Measurements from ENCODE around the gene ELK1. TPM values are rescaled to one million over a fixed set of nuclear protein-coding genes. Genes with fewer than 3 reads are reported as not detected.
A peak's percentile ranks its signal among the peaks of the same experiment; 100 is the strongest.

ELK1 gene
- polyA plus RNA-seq, 1 donor (not counting 4 experiments of a cell fraction or from before 2014, with no cell fraction given), result 12.9 TPM

DNA sequence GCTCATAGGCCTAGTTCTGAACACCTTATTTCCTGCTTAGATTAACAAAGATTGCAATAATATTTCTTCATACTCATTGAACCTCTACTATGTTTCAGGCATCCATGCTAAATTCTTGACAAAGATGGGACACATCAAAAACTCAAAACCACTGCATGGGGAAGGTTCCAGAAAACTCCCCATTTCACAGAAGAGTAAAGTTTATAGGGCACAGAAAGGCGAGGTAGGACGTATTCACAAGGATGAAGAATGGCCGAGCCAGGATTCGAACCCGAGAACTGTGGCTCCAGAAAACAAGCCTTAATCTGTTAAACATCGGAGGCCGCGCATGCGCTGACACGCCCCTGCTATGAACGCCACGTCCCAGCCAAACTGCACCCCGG lies 7.9 kb upstream of the ELK1 start:
- peak; percentile 41 for FAIRE-seq
- Histone ChIP-seq H4K20me1 (ENCODE audit: control insufficient read depth, extremely low read depth, insufficient read depth, low read length) (no peaks in the 10 kb centered on the region), H3K4me2 (ENCODE audit: control insufficient read depth, extremely low read depth, insufficient read depth, low read depth, low read length) (peak overlapping the region; percentile 70), H3K9me1 (ENCODE audit: control insufficient read depth, extremely low read depth, insufficient read depth, low read length) (no peaks in the 10 kb centered on the region), H3K9me3 (ENCODE audit: control insufficient read depth, low read depth, low read length) (no peaks in the 10 kb centered on the region), H3K79me2 (ENCODE audit: control insufficient read depth, insufficient read depth, low read length) (no peaks in the 10 kb centered on the region), H3K4me3 (ENCODE audit: control insufficient read depth in 2 of 3, extremely low read depth in 1 of 3, insufficient read depth in 2 of 3, low read depth in 1 of 3, low read length in 3 of 3) (peak overlapping the region; percentile 58 to 72 (median 70)), H3K27ac (ENCODE audit: control insufficient read depth, insufficient read depth, low read length) (peak overlapping the region; percentile 89), H3K27me3 (ENCODE audit: control insufficient read depth, extremely low read depth, insufficient read depth, low read length) (no peaks in the 10 kb centered on the region), H2AFZ (ENCODE audit: control insufficient read depth, low read length) (no peak overlapping the region), H3K4me1 (ENCODE audit: control insufficient read depth, extremely low read depth, insufficient read depth, low read length) (peaks cover 5% of the 10 kb centered on the region), H3K36me3 (ENCODE audit: control insufficient read depth in 2 of 2, extremely low read depth in 1 of 2, insufficient read depth in 2 of 2, low read length in 2 of 2) (peaks cover 2 to 6% of the 10 kb centered on the region in 2 experiments), H3K9ac (ENCODE audit: control insufficient read depth, extremely low read depth, insufficient read depth, low read length) (peak overlapping the region; percentile 89)
- dilution Hi-C loops (cut with MboI; ENCODE audit: extremely low pct_ligation_motif_present, low sequenced_read_pairs), result no loop called here
- no peak for DNase-seq (ENCODE audit: low read depth, low spot score)
- TF ChIP-seq, protein P1, sequence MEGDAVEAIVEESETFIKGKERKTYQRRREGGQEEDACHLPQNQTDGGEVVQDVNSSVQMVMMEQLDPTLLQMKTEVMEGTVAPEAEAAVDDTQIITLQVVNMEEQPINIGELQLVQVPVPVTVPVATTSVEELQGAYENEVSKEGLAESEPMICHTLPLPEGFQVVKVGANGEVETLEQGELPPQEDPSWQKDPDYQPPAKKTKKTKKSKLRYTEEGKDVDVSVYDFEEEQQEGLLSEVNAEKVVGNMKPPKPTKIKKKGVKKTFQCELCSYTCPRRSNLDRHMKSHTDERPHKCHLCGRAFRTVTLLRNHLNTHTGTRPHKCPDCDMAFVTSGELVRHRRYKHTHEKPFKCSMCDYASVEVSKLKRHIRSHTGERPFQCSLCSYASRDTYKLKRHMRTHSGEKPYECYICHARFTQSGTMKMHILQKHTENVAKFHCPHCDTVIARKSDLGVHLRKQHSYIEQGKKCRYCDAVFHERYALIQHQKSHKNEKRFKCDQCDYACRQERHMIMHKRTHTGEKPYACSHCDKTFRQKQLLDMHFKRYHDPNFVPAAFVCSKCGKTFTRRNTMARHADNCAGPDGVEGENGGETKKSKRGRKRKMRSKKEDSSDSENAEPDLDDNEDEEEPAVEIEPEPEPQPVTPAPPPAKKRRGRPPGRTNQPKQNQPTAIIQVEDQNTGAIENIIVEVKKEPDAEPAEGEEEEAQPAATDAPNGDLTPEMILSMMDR (optimal IDR thresholded peaks at IDR 0.05 in 1 of 3, IDR thresholded peaks at IDR 0.05 in 1 of 3, conservative IDR thresholded peaks at IDR 0.05 in 1 of 3; ENCODE audit: extremely low read depth in 1 of 3, insufficient read depth in 2 of 3, low read length in 3 of 3), result no peak
- TF ChIP-seq EZH2 (IDR thresholded peaks at IDR 0.05; ENCODE audit: low read length), result no peak

DNA sequence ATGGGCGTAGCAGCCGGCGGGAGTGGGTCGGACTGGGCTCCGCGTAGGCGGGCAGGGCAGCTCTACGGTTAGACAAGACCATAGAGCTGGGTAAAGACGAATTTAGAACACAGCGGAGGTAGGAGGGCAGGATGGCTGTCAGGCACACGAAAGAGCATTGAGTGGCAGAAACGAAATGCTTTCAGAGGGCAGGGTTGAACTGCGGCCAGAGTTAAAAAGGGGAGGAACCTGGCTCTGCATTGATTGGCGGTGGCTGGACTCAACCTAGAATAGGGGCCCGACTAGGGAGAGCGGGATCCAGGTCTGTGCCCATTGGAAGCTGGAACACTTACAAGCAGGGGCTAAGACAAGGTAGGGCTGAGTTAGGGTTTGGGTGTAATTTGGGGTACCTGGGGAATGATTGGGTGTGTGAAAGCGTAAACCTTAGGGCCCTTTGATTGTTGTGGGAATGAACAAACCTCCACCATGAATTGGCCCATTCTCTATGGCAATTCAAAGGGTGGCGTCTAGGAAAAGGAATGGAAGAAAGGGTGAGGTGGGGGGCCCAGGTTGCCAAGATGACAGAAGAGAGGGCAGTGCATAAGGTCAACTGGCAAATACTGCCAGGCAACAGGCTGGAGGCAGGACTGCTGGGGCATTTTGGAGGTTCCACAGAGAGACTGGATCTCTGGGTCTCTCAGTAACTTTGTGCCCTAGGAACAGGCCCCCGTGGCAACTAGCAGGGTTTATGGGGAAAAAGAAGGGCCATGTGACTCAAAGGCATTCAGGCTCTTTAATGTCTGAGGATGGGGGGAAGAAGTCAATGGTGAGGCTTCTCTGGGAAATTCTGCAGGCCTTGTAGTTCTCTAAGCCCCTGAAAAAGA lies 911 bp upstream of the ELK1 start:
- Histone ChIP-seq H3K4me3 (ENCODE audit: control insufficient read depth in 2 of 3, extremely low read depth in 1 of 3, insufficient read depth in 2 of 3, low read depth in 1 of 3, low read length in 3 of 3) (peak overlapping the region; percentile 16 to 57 (median 36)), H3K36me3 (ENCODE audit: control insufficient read depth in 2 of 2, extremely low read depth in 1 of 2, insufficient read depth in 2 of 2, low read length in 2 of 2) (peaks cover 3 to 11% of the 10 kb centered on the region in 2 experiments), H4K20me1 (ENCODE audit: control insufficient read depth, extremely low read depth, insufficient read depth, low read length) (no peaks in the 10 kb centered on the region), H3K9me3 (ENCODE audit: control insufficient read depth, low read depth, low read length) (no peaks in the 10 kb centered on the region), H3K4me1 (ENCODE audit: control insufficient read depth, extremely low read depth, insufficient read depth, low read length) (peaks cover 16% of the 10 kb centered on the region), H3K4me2 (ENCODE audit: control insufficient read depth, extremely low read depth, insufficient read depth, low read depth, low read length) (peak overlapping the region; percentile 71), H2AFZ (ENCODE audit: control insufficient read depth, low read length) (peak overlapping the region; percentile 53), H3K27me3 (ENCODE audit: control insufficient read depth, extremely low read depth, insufficient read depth, low read length) (no peaks in the 10 kb centered on the region), H3K9me1 (ENCODE audit: control insufficient read depth, extremely low read depth, insufficient read depth, low read length) (peaks cover 2% of the 10 kb centered on the region), H3K79me2 (ENCODE audit: control insufficient read depth, insufficient read depth, low read length) (peaks cover 13% of the 10 kb centered on the region), H3K9ac (ENCODE audit: control insufficient read depth, extremely low read depth, insufficient read depth, low read length) (peak overlapping the region; percentile 66), H3K27ac (ENCODE audit: control insufficient read depth, insufficient read depth, low read length) (peak overlapping the region; percentile 57)
- DNase-seq (ENCODE audit: low read depth, low spot score) (no peak), FAIRE-seq (no peak)
- dilution Hi-C loops (cut with MboI; ENCODE audit: extremely low pct_ligation_motif_present, low sequenced_read_pairs), result no loop called here
- no peak for TF ChIP-seq EZH2 (IDR thresholded peaks at IDR 0.05; ENCODE audit: low read length)
- TF ChIP-seq, protein P1 (optimal IDR thresholded peaks at IDR 0.05 in 1 of 3, IDR thresholded peaks at IDR 0.05 in 1 of 3, conservative IDR thresholded peaks at IDR 0.05 in 1 of 3; ENCODE audit: extremely low read depth in 1 of 3, insufficient read depth in 2 of 3, low read length in 3 of 3), result no peak
